K562 (cell line): ENCODE data around the gene DPH7. TPM values are rescaled to one million over a fixed set of nuclear protein-coding genes. Genes with fewer than 3 reads are reported as not detected.

Source experiments
- CBX1 ChIP-seq: sonication (generic); IDR thresholded peaks from 2 replicates; pipeline ENCODE4 v1.6.1; 2016; ENCODE audit warnings: antibody characterized with exemption, low read depth, mild to moderate bottlenecking
- FOXA3 ChIP-seq, 2 experiments: fragments of 450-650 bp in 1 of 2; sonication (generic) in 1 of 2; formaldehyde crosslinking; IDR thresholded peaks in 1 of 2; conservative IDR thresholded peaks in 1 of 2; 2 replicates each; pipeline versions ENCODE4 v1.4.0 to v1.8.0; 2020 to 2022; ENCODE audit warnings: mild to moderate bottlenecking in 2 of 2, missing genetic modification reagents in 1 of 2
- HEY1 ChIP-seq: fragments of 250-450 bp; sonication (Bioruptor Pico); IDR thresholded peaks from 2 replicates; pipeline ENCODE4 v1.5.0; 2020; ENCODE audit warnings: mild to moderate bottlenecking, moderate library complexity, borderline replicate concordance
- NFYB ChIP-seq: IDR thresholded peaks from 2 replicates; pipeline ENCODE4 v1.6.1; 2011; ENCODE audit warnings: mild to moderate bottlenecking, moderate library complexity; ENCODE audit not compliant: insufficient read length; ENCODE audit errors: extremely low read depth
- POLR2G ChIP-seq: fragments of 200-400 bp; formaldehyde crosslinking; IDR thresholded peaks from 2 replicates; pipeline ENCODE4 v1.6.1; 2017; ENCODE audit warnings: low read depth, mild to moderate bottlenecking, antibody characterized with exemption, low read length, moderate library complexity
- RBBP5 ChIP-seq: fragments of 200-600 bp; sonication (generic); IDR thresholded peaks from 2 replicates; pipeline ENCODE4 v1.6.1; 2012; ENCODE audit warnings: borderline replicate concordance, mild to moderate bottlenecking, low read length, control low read depth, inconsistent platforms; ENCODE audit not compliant: insufficient read depth, poor library complexity, severe bottlenecking
- SMAD4 ChIP-seq: fragments of 250-450 bp; sonication (Bioruptor Pico); conservative IDR thresholded peaks from 2 replicates; pipeline ENCODE4 v1.8.0; 2021; ENCODE audit warnings: inconsistent platforms, mild to moderate bottlenecking, moderate library complexity
- TRIM28 ChIP-seq: fragments of 450-650 bp; IDR thresholded peaks from 2 replicates; pipeline ENCODE4 v1.6.1; 2017
- ZBTB17 ChIP-seq: fragments of 450-650 bp; formaldehyde crosslinking; IDR thresholded peaks from 2 replicates; pipeline ENCODE4 v1.4.0; 2020; ENCODE audit warnings: mild to moderate bottlenecking
- ZNF143 ChIP-seq: sonication (generic); formaldehyde crosslinking; IDR thresholded peaks from 2 replicates; pipeline ENCODE4 v1.9.0; 2022; ENCODE audit warnings: mild to moderate bottlenecking, missing genetic modification reagents
- ZNF239 ChIP-seq: fragments of 250-450 bp; sonication (Bioruptor Pico); IDR thresholded peaks from 2 replicates; pipeline ENCODE4 v1.4.0; 2020; ENCODE audit warnings: mild to moderate bottlenecking
- ZNF316 ChIP-seq: fragments of 450-650 bp; IDR thresholded peaks from 2 replicates; pipeline ENCODE4 v1.6.1; 2016
- ZNF589 ChIP-seq: fragments of 200-800 bp; sonication (Bioruptor generic); IDR thresholded peaks from 2 replicates; pipeline ENCODE4 v1.6.1; 2016; ENCODE audit warnings: low read depth, missing genetic modification characterization, missing compliant biosample characterization
- ZZZ3 ChIP-seq: fragments of 450-650 bp; IDR thresholded peaks from 2 replicates; pipeline ENCODE4 v1.6.1; 2016; ENCODE audit warnings: antibody characterized with exemption, mild to moderate bottlenecking, moderate library complexity
- polyA plus RNA-seq, 8 experiments: library from polyadenylated mRNA; depleted of rRNA in 4 of 8; stranded (reverse) in 5 of 8; unstranded in 3 of 8; fragments of >200 nt; fragmentation: Nextera tagmentation in 2 of 8; fragmentation: Illumina TruSeq in 1 of 8; extraction: Ambion mirVana in 2 of 8; extraction: Trizol in 1 of 8; gene quantifications; 2 replicates each; pipeline versions ENCODE4 v1.2.1 to v1.2.3, GENCODE V29; 2011 to 2014; ENCODE audit warnings: inconsistent platforms in 1 of 8, missing spikeins in 1 of 8
- total RNA-seq, 7 experiments: library from RNA; depleted of rRNA in 6 of 7; stranded (reverse); fragments of >200 nt in 6 of 7; fragmentation: Illumina TruSeq in 2 of 7; extraction: Trizol in 2 of 7; gene quantifications; 2 replicates each; pipeline versions ENCODE4 v1.2.1 to v1.2.3, GENCODE V29; 2011 to 2021; ENCODE audit warnings: low replicate concordance in 1 of 7
- TF ChIP-seq, protein P1 (sequence below): sonication (generic); formaldehyde crosslinking; IDR thresholded peaks from 2 replicates; pipeline ENCODE4 v1.8.1; 2022; ENCODE audit warnings: missing genetic modification reagents
- TF ChIP-seq, protein P2 (sequence below): sonication (generic); formaldehyde crosslinking; IDR thresholded peaks from 2 replicates; pipeline ENCODE4 v1.8.1; 2023; ENCODE audit warnings: mild to moderate bottlenecking, missing genetic modification reagents
- TF ChIP-seq, protein P3 (sequence below): sonication (generic); formaldehyde crosslinking; IDR thresholded peaks from 2 replicates; pipeline ENCODE4 v1.8.1; 2023; ENCODE audit warnings: mild to moderate bottlenecking, missing genetic modification reagents
- TF ChIP-seq, protein P4 (sequence below): fragments of 450-650 bp; IDR thresholded peaks from 2 replicates; pipeline ENCODE4 v1.6.1; 2016; ENCODE audit warnings: missing biosample characterization, missing genetic modification characterization
- TF ChIP-seq, protein P5 (sequence below): sonication (generic); formaldehyde crosslinking; IDR thresholded peaks from 2 replicates; pipeline ENCODE4 v1.8.0; 2022; ENCODE audit warnings: missing genetic modification reagents, mild to moderate bottlenecking, borderline replicate concordance
- TF ChIP-seq, protein P6 (sequence below): sonication (generic); formaldehyde crosslinking; IDR thresholded peaks from 2 replicates; pipeline ENCODE4 v1.8.0; 2022; ENCODE audit warnings: mild to moderate bottlenecking, missing genetic modification reagents

The DPH7 gene
- total and polyA plus RNA-seq, 9 of the 15 experiments (the other 6 are each of a cell fraction or from before 2014, with no cell fraction given), result 13.9 to 68.6 (median 41.3) TPM

DNA sequence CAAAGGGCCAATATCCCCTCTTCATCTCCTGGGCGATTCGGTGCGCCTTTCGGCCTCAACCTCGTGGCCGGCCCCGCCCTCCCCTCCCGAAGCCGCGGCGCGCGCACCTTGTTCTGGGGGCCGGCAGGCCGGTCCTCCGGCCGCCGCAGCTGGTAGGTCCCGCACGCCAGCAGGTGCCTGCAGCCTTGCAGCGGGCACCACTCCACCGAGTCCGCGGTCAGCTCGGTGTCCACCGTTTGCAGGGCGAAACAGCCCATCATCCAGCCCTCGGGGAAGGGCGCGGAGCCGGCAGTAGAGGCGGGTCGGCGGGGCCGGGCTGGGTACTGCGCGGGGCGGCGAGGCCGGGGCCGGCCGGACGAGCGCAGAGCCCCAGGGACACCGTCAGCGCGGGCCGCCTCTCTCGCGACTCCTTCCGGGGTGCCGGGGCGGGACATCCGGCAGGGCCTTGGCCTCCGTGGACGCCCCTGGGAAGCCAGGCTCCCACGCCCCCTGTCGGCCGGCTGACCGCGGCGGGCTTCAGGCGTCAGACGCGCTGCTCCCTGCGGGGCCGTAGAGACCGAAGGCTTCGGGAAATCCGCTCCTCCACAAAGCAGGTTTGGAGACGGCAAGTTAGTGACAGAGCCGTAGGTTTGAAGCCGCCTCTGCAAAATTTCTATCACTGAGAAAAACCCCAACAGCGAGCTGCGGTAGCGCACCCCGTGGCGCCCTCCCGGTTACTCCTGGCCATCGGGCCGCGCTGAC is at the start of gene DPH7 (continued):
- TF ChIP-seq, protein P1, sequence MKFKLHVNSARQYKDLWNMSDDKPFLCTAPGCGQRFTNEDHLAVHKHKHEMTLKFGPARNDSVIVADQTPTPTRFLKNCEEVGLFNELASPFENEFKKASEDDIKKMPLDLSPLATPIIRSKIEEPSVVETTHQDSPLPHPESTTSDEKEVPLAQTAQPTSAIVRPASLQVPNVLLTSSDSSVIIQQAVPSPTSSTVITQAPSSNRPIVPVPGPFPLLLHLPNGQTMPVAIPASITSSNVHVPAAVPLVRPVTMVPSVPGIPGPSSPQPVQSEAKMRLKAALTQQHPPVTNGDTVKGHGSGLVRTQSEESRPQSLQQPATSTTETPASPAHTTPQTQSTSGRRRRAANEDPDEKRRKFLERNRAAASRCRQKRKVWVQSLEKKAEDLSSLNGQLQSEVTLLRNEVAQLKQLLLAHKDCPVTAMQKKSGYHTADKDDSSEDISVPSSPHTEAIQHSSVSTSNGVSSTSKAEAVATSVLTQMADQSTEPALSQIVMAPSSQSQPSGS (CRISPR knock-in tag), result peak; percentile 67; the same call in 1 of the 2 replicates
- TF ChIP-seq ZNF589, result no peak
- TF ChIP-seq, protein P2, sequence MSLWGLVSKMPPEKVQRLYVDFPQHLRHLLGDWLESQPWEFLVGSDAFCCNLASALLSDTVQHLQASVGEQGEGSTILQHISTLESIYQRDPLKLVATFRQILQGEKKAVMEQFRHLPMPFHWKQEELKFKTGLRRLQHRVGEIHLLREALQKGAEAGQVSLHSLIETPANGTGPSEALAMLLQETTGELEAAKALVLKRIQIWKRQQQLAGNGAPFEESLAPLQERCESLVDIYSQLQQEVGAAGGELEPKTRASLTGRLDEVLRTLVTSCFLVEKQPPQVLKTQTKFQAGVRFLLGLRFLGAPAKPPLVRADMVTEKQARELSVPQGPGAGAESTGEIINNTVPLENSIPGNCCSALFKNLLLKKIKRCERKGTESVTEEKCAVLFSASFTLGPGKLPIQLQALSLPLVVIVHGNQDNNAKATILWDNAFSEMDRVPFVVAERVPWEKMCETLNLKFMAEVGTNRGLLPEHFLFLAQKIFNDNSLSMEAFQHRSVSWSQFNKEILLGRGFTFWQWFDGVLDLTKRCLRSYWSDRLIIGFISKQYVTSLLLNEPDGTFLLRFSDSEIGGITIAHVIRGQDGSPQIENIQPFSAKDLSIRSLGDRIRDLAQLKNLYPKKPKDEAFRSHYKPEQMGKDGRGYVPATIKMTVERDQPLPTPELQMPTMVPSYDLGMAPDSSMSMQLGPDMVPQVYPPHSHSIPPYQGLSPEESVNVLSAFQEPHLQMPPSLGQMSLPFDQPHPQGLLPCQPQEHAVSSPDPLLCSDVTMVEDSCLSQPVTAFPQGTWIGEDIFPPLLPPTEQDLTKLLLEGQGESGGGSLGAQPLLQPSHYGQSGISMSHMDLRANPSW, result no peak
- TF ChIP-seq ZNF316, result peak; percentile 72
- TF ChIP-seq ZNF239 (CRISPR knock-in tag), result peak; percentile 43; the same call in 1 of the 2 replicates
- TF ChIP-seq RBBP5, result peak; percentile 97
- TF ChIP-seq, protein P3, sequence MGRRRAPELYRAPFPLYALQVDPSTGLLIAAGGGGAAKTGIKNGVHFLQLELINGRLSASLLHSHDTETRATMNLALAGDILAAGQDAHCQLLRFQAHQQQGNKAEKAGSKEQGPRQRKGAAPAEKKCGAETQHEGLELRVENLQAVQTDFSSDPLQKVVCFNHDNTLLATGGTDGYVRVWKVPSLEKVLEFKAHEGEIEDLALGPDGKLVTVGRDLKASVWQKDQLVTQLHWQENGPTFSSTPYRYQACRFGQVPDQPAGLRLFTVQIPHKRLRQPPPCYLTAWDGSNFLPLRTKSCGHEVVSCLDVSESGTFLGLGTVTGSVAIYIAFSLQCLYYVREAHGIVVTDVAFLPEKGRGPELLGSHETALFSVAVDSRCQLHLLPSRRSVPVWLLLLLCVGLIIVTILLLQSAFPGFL (CRISPR knock-in tag), result peak; percentile 87; the same call in 1 of the 2 replicates
- peak; percentile 86 for TF ChIP-seq SMAD4 (CRISPR knock-in tag)
- TF ChIP-seq NFYB, result no peak
- TF ChIP-seq ZNF143 (CRISPR knock-in tag), result no peak
- no peak for TF ChIP-seq FOXA3 (CRISPR knock-in tag; conservative IDR thresholded peaks at IDR 0.05 in 1 of 2, IDR thresholded peaks at IDR 0.05 in 1 of 2)
- TF ChIP-seq, protein P4, sequence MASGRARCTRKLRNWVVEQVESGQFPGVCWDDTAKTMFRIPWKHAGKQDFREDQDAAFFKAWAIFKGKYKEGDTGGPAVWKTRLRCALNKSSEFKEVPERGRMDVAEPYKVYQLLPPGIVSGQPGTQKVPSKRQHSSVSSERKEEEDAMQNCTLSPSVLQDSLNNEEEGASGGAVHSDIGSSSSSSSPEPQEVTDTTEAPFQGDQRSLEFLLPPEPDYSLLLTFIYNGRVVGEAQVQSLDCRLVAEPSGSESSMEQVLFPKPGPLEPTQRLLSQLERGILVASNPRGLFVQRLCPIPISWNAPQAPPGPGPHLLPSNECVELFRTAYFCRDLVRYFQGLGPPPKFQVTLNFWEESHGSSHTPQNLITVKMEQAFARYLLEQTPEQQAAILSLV, result no peak
- peak; percentile 85 for TF ChIP-seq ZBTB17 (CRISPR knock-in tag)
- TF ChIP-seq ZZZ3, result no peak; the same call in none of the 2 replicates
- TF ChIP-seq, protein P5, sequence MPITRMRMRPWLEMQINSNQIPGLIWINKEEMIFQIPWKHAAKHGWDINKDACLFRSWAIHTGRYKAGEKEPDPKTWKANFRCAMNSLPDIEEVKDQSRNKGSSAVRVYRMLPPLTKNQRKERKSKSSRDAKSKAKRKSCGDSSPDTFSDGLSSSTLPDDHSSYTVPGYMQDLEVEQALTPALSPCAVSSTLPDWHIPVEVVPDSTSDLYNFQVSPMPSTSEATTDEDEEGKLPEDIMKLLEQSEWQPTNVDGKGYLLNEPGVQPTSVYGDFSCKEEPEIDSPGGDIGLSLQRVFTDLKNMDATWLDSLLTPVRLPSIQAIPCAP (CRISPR knock-in tag), result no peak
- peak; percentile 95 for TF ChIP-seq POLR2G
- TF ChIP-seq, protein P6, sequence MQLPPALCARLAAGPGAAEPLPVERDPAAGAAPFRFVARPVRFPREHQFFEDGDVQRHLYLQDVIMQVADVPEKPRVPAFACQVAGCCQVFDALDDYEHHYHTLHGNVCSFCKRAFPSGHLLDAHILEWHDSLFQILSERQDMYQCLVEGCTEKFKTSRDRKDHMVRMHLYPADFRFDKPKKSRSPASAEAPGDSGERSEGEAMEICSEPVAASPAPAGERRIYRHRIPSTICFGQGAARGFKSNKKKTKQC, result no peak
- no peak for TF ChIP-seq HEY1 (CRISPR knock-in tag)
- TF ChIP-seq CBX1, result peak; percentile 75; the same call in 1 of the 2 replicates
- TF ChIP-seq TRIM28, result peak; percentile 89
